C4-2B (cell line): ENCODE measurements around the gene SLC22A1.
A peak's percentile ranks its signal among the peaks of the same experiment; 100 is the strongest.

Source experiments
- H3K27ac ChIP-seq: fragments of 450-650 bp; 2 replicates; pipeline ENCODE4 v1.5.1; 2017
- ZFX ChIP-seq: fragments of 450-650 bp; IDR thresholded peaks from 2 replicates; pipeline ENCODE4 v1.6.1; 2017
- TF ChIP-seq, protein P1 (sequence below): fragments of 450-650 bp; conservative IDR thresholded peaks from 2 replicates; pipeline ENCODE4 v1.5.1; 2017; ENCODE audit warnings: mild to moderate bottlenecking

Gene SLC22A1

DNA sequence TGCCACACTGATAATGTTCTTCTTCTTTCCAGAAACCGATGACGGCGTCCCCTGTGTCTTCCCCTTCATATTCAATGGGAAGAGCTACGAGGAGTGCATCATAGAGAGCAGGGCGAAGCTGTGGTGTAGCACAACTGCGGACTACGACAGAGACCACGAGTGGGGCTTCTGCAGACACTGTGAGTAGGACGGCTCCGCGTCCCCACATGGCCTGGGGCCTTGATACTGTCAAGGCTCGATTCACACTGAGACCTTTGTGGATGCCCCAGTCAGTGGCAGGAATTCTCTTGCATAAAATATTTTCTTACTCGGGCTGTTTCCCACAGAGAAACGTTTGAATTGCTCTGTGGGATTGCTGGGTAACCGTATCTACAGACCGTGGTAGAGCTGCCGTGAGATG is 41.5 kb upstream of the SLC22A1 start:
- no peak overlapping the region for H3K27ac ChIP-seq
- TF ChIP-seq, protein P1, sequence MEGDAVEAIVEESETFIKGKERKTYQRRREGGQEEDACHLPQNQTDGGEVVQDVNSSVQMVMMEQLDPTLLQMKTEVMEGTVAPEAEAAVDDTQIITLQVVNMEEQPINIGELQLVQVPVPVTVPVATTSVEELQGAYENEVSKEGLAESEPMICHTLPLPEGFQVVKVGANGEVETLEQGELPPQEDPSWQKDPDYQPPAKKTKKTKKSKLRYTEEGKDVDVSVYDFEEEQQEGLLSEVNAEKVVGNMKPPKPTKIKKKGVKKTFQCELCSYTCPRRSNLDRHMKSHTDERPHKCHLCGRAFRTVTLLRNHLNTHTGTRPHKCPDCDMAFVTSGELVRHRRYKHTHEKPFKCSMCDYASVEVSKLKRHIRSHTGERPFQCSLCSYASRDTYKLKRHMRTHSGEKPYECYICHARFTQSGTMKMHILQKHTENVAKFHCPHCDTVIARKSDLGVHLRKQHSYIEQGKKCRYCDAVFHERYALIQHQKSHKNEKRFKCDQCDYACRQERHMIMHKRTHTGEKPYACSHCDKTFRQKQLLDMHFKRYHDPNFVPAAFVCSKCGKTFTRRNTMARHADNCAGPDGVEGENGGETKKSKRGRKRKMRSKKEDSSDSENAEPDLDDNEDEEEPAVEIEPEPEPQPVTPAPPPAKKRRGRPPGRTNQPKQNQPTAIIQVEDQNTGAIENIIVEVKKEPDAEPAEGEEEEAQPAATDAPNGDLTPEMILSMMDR = no peak
- no peak for TF ChIP-seq ZFX

DNA sequence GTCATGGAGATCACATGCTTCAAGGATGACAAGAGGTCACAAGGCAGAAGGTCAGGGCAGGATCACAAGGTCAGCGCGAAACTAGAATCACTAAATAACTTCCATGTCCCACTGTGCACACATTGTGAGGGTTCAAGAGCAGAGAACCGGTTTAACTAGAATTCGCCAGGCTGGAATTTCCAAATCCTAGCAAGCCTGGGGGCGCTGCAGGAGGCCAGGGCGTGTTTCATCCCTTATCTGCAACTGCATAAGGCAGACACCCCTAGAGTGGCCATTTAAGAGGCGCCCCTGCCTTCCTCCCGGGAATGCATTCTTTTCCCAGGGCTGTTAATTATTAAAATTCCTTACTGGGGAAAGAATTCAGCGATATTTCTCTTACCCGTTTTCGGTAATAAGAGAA is 40.2 kb upstream of the SLC22A1 start:
- no peak overlapping the region for H3K27ac ChIP-seq

GRCh38 chr6:160082627-160083026 is 39.0 kb upstream of the SLC22A1 start:
- no peak overlapping the region for H3K27ac ChIP-seq
- TF ChIP-seq, protein P1 = no peak
- no peak for TF ChIP-seq ZFX

More for the DNA sequence above, 40.2 kb upstream of the SLC22A1 start:
- TF ChIP-seq, protein P1 = no peak
- no peak for TF ChIP-seq ZFX

DNA sequence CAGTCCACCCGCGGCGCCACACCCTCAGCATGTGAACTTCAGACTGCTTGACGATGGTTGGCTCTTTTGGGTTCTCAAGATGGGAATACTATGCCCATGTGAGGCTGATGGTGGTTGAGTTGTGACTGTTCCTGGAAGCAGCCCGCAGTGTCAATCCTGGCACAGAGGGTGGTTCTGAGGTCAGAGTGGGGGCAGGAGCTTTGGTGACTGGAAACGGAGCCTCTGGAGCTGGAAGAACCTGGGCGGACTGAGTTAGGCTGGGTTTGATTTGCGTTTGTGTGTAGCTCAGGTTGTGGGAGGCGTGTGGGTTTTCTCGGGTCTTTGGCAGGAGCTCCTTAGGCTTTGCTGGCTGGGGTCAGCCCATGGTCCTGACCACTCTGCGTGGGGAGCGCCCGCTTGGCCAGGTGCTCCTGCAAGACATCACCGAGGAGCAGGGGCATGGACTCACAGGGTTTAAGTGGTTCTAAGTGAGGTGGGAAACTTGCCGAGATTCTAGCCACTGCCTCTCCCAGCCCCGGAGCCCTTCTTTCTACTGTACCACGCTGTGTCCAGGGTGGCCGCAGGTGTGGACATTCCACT is 37.3 kb upstream of the SLC22A1 start:
- TF ChIP-seq, protein P1 = no peak
- TF ChIP-seq ZFX = no peak
- H3K27ac ChIP-seq = 0 out of 2 replicates have a peak overlapping the region, but pooled peaks have one; percentile 20

DNA sequence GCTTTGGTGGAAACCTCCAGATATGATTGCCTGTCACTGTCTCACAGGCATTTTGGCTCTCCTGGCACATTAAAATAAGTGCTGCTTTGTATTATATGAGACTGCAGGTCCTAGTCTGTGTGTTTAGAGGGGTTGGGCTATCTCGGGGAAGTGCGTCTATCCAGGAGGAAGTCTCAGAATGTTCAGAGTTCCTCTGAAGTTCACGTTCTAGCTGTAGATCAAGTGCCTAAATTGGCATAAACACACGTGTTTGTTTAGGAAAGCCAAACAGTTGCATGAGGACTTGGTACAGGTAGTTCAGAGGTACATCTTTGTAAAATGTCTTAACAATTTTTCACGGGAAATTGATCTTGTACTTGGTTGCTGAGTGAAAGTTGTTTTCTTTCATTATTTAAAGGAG is 36.4 kb upstream of the SLC22A1 start:
- TF ChIP-seq ZFX = no peak
- TF ChIP-seq, protein P1 = no peak
- H3K27ac ChIP-seq = 0 out of 2 replicates have a peak overlapping the region, but pooled peaks have one; percentile 20

DNA sequence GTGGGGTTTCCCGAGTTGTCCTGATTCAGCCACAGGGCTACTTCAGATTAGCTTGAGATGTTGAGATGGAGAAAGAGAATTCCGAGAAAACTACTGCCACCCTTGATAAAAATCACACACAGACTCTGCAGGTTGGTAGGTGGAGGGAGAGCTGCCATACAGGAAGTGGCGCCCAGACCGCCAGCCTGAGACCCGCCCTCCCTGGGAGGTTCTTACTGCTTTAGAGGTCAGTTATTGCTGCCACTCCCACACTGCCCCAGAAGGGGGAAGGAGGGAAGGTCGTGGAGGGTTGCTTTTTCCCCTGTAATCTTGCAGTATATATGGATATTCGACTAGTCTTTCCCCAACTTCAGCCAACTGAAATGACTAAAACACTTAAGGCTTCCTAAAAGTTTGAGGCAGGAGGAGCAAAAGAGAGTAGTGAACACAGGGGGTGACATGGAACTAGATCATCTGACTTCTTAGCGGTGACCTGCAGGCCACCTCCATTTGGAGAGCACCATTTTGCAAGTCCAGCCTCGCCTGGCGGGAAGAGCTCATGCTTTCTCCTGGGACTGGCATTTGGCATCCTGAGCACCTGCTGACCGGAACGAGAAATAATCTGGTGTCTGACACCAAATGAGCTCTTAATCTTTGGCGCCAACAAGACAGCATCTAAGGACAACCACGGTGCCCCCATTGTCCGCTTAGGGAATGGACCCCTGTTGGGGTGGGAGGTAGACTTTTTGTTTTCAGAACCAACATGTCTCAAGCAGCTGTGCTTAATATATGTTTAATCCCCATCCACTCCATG is 35.7 kb upstream of the SLC22A1 start:
- no peak for TF ChIP-seq ZFX
- TF ChIP-seq, protein P1 = no peak
- peak overlapping the region; percentile 26; the same call in 1 of the 2 replicates for H3K27ac ChIP-seq

DNA sequence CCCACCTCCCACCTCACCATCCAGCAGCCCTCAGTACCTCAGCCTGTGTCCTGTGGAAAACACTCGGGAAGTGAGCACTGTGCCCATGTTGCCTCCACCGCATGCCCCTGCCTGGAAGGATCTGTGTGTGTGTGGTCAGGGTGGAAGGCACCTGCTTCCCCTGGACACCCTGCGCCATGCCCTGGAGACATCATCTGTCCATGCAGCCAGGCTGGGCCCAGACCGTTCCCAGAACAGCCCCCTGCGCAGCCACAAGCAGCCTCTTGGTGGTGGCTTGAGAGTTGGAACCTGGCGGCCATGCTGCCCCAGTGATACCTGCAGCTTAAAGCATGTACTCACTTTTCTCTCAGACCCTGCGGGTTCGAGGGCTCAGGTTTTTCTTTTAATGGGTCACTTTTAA is 34.9 kb upstream of the SLC22A1 start:
- TF ChIP-seq, protein P1 = no peak
- TF ChIP-seq ZFX = no peak
- H3K27ac ChIP-seq = no peak overlapping the region; the same call in 1 of the 2 replicates
